ENCODE measurements around the gene MUC3A.

GRCh38 chr7:101017064-101017777, 67.9 kb downstream of the MUC3A start:
- TF ChIP-seq POLR2A (IDR thresholded peaks at IDR 0.05), result no peak
- TF ChIP-seq, protein P1, sequence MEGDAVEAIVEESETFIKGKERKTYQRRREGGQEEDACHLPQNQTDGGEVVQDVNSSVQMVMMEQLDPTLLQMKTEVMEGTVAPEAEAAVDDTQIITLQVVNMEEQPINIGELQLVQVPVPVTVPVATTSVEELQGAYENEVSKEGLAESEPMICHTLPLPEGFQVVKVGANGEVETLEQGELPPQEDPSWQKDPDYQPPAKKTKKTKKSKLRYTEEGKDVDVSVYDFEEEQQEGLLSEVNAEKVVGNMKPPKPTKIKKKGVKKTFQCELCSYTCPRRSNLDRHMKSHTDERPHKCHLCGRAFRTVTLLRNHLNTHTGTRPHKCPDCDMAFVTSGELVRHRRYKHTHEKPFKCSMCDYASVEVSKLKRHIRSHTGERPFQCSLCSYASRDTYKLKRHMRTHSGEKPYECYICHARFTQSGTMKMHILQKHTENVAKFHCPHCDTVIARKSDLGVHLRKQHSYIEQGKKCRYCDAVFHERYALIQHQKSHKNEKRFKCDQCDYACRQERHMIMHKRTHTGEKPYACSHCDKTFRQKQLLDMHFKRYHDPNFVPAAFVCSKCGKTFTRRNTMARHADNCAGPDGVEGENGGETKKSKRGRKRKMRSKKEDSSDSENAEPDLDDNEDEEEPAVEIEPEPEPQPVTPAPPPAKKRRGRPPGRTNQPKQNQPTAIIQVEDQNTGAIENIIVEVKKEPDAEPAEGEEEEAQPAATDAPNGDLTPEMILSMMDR (IDR thresholded peaks at IDR 0.05), result no peak

Data from right lobe of liver (tissue), 4 donors.